Measurements from ENCODE around the gene PMEPA1.
A peak's percentile ranks its signal among the peaks of the same experiment; 100 is the strongest.

Gene PMEPA1

GRCh38 chr20:57661746-57662455 lies 47.9 kb downstream of the PMEPA1 start:
- DNase-seq (ENCODE audit: low read depth), result no peak

DNA sequence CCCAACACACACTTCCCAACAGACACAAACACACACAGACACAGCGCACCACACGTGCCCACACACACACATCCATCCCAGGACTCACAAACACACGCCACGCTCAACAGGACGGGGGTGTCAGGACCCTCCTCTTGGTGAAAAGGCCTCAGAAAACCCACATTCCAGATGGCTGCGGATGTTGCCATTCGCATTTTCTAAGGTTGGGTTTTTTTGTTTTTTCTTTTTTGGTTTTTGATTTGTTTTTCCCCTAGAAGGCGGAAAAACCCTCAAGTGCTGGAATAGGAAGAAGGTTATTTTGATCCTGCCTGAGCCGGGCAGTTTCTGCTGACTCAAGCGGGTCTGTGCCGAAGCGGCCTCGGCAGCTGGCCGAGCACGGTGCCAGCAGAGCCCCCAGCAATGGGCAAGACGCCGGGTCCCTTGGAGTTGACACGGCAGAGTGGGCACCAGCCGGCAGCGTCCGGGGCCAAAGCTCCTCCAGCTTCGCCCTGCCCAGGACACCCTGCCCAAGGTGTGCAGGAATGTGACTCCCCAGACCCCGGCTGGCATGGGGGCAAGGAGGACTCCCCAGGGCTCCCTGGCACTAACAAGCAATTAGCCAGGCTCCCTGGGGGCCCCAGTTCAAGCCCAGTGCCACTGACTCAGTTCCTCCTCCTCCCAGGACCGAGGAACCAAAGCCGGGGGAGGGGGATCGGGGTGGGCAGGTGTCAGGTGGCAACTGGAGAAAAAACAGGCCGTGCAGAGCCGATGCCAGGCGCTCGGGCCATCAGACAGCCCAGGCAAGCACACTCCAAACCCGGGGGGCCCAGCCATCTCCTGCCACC lies 48.7 kb downstream of the PMEPA1 start:
- no peak for DNase-seq (ENCODE audit: low read depth)

DNA sequence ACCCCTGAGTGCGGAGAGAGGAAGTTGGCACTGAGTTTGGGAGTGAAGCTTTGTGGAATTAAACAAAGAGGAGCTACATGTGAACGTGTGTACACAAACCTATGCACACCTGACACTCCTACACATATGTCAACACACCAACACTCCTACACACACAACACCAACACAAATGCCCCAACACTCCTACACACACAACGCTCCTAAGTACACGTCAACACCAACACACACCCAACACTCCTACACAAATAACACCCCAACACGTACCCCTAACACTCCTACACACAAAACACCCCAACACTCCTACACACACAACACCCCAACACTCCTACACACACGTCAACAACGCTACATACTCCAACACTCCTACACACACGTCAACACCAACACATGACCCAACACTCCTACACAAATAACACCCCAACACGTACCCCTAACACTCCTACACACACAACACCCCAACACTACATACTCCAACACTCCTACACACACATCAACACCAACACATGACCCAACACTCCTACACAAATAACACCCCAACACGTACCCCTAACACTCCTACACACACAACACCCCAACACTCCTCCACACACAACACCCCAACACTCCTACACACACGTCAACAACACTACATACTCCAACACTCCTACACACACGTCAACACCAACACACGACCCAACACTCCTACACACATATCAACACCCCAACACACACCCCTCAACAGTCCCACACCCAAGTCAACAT lies 49.5 kb downstream of the PMEPA1 start:
- no peak for DNase-seq (ENCODE audit: low read depth)

DNA sequence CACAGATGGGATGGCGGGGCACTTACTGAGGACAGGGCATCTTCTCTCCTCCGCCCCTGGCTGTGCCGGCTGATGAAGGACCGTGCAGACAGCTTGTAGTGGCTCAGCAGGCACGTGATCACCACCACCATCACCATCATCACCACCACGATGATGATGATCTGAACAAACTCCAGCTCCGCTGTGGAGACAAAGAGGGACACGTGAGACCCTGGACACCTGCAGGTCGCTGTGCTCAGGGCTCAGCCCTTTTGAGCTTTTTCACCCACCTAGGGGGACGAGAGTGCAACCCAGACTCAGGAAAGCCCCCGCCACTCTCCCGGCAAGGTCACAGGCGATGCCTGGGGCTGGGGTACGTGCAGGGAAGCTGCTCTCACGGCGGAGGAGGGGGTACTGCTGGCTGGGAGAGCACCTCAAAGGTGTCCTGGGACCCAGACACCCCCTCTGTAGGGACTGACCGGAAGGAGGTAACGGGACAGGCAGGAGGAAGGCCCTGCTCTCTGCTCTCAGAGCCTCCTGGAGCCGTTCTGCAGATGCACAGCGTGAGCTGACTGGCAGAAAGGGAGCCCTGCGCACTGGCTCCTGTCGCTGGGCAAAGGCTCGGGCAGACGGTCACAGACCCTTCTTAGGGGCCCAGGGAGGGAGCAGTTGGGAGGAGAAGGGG lies 50.2 kb downstream of the PMEPA1 start:
- DNase-seq (ENCODE audit: low read depth), result no peak

GRCh38 chr20:57658833-57659516 lies 50.8 kb downstream of the PMEPA1 start:
- no peak for DNase-seq (ENCODE audit: low read depth)

GRCh38 chr20:57658447-57658832 lies 51.4 kb downstream of the PMEPA1 start:
- DNase-seq (ENCODE audit: low read depth), result no peak

GRCh38 chr20:57657535-57658446 lies 52.0 kb downstream of the PMEPA1 start:
- DNase-seq (ENCODE audit: low read depth), result no peak

- no peak for DNase-seq (ENCODE audit: low read depth)
These were observed 52.8 kb downstream of the PMEPA1 start for GRCh38 chr20:57656821-57657534.

DNA sequence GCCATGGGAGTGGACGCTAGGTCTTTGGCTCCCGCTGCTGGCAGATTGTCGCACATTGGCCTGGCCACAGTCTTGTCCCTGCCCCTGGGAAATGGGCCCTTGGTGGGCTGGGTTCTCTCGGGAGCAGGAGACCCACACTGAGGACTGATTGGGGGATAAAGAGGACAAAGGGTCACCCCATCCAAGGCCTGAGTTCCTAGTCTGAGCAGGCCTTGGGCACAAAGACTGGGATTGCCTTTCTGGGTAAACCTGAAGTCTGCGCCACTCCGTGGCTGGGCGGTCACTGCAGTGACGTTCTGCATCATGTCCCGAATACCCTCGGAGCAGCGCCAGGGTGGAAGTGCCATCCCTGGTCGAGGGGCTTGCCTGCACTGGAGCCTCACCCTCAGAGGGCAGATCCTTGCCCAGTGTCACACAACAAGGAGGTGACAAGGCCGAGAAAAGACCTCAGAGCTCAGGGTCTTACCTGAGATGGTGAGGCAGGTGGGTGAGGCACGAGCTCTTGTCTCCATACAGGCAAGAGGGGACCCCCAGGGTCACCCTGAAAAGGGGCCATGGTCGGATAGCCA lies 53.5 kb downstream of the PMEPA1 start:
- no peak for DNase-seq (ENCODE audit: low read depth)

DNA sequence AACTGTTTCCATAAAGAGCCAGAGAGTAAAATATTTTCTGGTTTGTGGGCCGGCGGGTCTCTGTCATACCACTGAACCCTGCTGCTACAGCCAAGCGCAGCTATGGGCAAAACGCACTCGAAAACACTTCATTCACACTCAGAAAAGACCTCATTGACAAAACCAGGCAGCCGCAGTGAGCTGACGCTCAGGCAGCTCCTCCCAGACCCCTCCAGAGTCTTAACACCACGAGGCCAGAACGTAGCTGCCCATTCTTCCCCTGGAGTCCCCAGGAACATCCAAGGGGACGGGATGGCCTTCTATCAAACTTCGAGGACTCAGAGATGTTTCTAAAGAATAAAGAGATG lies 54.0 kb downstream of the PMEPA1 start:
- DNase-seq (ENCODE audit: low read depth), result no peak

- no peak for DNase-seq (ENCODE audit: low read depth)
These were observed 54.6 kb downstream of the PMEPA1 start for GRCh38 chr20:57654998-57655808.

DNA sequence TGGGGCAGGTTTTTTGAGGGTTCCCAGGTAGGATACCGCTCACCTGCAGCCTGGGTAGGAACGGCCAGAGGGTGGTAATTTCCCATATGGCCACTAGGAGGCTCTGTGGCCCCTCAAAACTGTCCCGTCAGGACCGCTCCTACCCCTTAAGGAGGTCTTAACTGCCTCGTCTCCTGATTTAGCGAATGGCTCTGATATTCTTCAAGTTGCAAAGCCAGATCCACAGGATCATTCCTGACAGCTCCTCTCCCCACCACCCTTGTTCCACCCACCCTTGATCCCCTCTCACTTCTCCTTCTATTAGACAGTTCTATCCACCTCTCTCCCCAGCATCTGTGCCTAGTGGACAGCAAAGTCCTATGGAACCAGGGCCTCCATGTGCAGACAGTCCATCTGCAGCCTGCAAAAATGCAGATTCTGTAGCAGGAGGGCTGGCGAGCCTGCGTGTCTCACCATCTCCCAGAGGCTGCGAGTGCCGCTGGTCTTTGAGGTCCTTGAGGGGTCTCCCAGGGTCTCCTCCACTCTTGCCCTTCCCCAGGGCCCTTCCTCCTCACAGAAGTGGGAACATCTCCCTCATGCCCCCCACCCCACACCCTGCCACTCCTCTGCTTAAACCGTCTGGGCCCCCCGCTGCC lies 55.3 kb downstream of the PMEPA1 start:
- DNase-seq (ENCODE audit: low read depth), result peak; percentile 12

GRCh38 chr20:57653910-57654309 lies 55.9 kb downstream of the PMEPA1 start:
- no peak for DNase-seq (ENCODE audit: low read depth)

- no peak for DNase-seq (ENCODE audit: low read depth)
These were observed 56.3 kb downstream of the PMEPA1 start for GRCh38 chr20:57653546-57653900.

DNA sequence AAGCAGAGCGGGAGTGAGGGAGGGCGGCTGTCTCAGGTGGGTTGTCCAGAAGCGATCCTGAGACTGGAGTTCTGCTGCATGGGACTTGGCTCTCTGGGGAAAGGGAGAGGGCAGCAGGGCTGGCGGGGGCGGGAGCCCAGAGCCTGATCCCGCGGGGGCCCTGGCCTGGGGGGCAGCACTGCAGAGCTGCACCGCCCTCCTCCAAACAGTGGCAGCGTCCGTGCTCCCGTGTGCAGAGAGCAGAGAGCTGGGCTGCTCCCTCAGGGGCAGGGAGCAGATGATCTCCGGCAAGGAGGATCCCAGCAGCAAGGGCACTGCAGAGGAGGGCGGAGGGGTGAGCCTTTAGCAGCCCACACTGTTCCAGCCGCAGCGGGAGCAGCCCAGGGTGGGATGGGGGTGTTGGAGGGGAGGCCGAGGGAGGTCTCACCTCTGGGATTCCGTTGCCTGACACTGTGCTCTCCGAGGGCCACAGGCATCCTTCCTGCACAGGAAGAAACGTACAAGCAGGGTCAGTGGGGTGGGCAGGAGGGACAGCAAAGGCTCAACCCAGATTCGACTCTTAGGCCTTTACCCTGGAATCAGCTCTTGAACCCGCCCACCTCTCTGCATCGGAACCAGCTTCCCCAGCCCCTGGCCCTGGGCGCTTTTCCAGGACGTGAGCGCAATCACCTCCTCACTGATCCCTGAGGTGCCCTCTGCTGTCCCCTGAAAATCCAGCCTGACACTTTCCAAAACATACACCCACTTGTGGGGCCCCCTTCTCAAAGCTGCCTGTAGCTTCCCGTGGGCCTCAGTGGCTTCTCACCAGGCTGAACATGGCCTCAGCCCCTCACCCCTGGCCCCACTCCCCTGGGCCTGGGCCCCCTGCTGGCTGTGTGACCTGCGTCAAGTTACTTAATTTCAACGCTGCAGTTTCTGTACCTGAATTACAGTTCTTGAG lies 56.9 kb downstream of the PMEPA1 start:
- no peak for DNase-seq (ENCODE audit: low read depth)

- no peak for DNase-seq (ENCODE audit: low read depth)
These were observed 57.8 kb downstream of the PMEPA1 start for GRCh38 chr20:57651881-57652605.
